Kidney glomerular epithelial cell (primary cell): Measurements from ENCODE around the gene ARID3A.

Experiments used
- DNase-seq: peaks from one replicate; lab custom pipeline; 2025; lab: John Stamatoyannopoulos, UW

The ARID3A gene

GRCh38 chr19:892243-892893, 33.5 kb upstream of the ARID3A start:
- no peak for DNase-seq

- DNase-seq: peak; percentile 85
Measured at GRCh38 chr19:892894-893689, 32.7 kb upstream of the ARID3A start, which contains the start of the genes MED16 and RNU6-9. Gene MED16, minus strand, starts transcription at chr19:893187. Its CDS starts 2,056 bp downstream, at chr19:891131. Gene RNU6-9, plus strand, starts transcription at chr19:893484.

GRCh38 chr19:896434-896833, 29.4 kb upstream of the ARID3A start:
- no peak for DNase-seq

GRCh38 chr19:896999-897398, 28.8 kb upstream of the ARID3A start:
- no peak for DNase-seq

- no peak for DNase-seq
Measured at GRCh38 chr19:897442-898039, 28.3 kb upstream of the ARID3A start.

GRCh38 chr19:898663-899062, 27.2 kb upstream of the ARID3A start:
- DNase-seq: no peak

- no peak for DNase-seq
Measured at GRCh38 chr19:899336-900042, 26.3 kb upstream of the ARID3A start.

GRCh38 chr19:900043-900301, 25.9 kb upstream of the ARID3A start:
- no peak for DNase-seq

- DNase-seq: no peak
Measured at GRCh38 chr19:900302-901111, 25.3 kb upstream of the ARID3A start.

- no peak for DNase-seq
Measured at GRCh38 chr19:901216-902092, 24.4 kb upstream of the ARID3A start.

- DNase-seq: no peak
Measured at GRCh38 chr19:902093-902370, 23.8 kb upstream of the ARID3A start.

GRCh38 chr19:902446-903226, 23.2 kb upstream of the ARID3A start:
- no peak for DNase-seq

- DNase-seq: no peak
Measured at GRCh38 chr19:903266-903797, 22.5 kb upstream of the ARID3A start.

- DNase-seq: no peak
Measured at GRCh38 chr19:904545-904944, 21.3 kb upstream of the ARID3A start.

- no peak for DNase-seq
Measured at GRCh38 chr19:906480-906879, 19.4 kb upstream of the ARID3A start.

- DNase-seq: no peak
Measured at GRCh38 chr19:907183-907853, 18.5 kb upstream of the ARID3A start.

- no peak for DNase-seq
Measured at GRCh38 chr19:911197-912033, 14.4 kb upstream of the ARID3A start.
